A673 (cell line): ENCODE results near the gene UNK. TPM values are rescaled to one million over a fixed set of nuclear protein-coding genes. Genes with fewer than 3 reads are reported as not detected.

Experiments used
- BruUV-seq: library from RNA; stranded (reverse); fragments of 400-500 nt; replicated peaks from 2 replicates; lab custom pipeline; 2021; lab: Mats Ljungman, UMichigan
- CTCF ChIA-PET: fragments of 300-600 bp; sonication (Branson Sonifier 250); formaldehyde crosslinking; loops from one replicate; lab custom pipeline; 2022; ENCODE audit warnings: antibody characterized with exemption; lab: Charles Lee
- POLR2A ChIA-PET: fragments of 300-600 bp; sonication (Branson Sonifier 250); formaldehyde crosslinking; loops from one replicate; lab custom pipeline; 2022; ENCODE audit warnings: antibody characterized with exemption; ENCODE audit not compliant: low non-redundant PET; lab: Charles Lee
- DNase-seq: peaks from one replicate; pipeline ENCODE4 v3.0.0-alpha.2; 2015; ENCODE audit warnings: low spot score
- H3K27ac ChIP-seq: fragments of 200-600 bp; sonication (generic); 2 replicates; pipeline ENCODE4 v1.5.1; 2016; ENCODE audit warnings: mixed run types, low read depth, mild to moderate bottlenecking, mixed read lengths, antibody characterized with exemption, low read length; ENCODE audit not compliant: poor library complexity, severe bottlenecking
- H3K27me3 ChIP-seq: fragments of 200-600 bp; sonication (generic); replicated peaks from 2 replicates; pipeline ENCODE4 v1.6.1; 2017; ENCODE audit warnings: mixed run types, low read depth, mild to moderate bottlenecking, mixed read lengths, antibody characterized with exemption, low read length; ENCODE audit not compliant: insufficient read depth, poor library complexity
- H3K36me3 ChIP-seq: fragments of 200-600 bp; sonication (generic); 2 replicates; pipeline ENCODE4 v1.6.1; 2016; ENCODE audit warnings: mixed run types, mild to moderate bottlenecking, mixed read lengths, antibody characterized with exemption, low read length; ENCODE audit not compliant: insufficient read depth, poor library complexity, severe bottlenecking
- H3K4me1 ChIP-seq: fragments of 200-600 bp; sonication (generic); 2 replicates; pipeline ENCODE4 v1.6.1; 2017; ENCODE audit warnings: mixed run types, mild to moderate bottlenecking, mixed read lengths, antibody characterized with exemption, low read length; ENCODE audit not compliant: insufficient read depth, poor library complexity, severe bottlenecking
- H3K4me3 ChIP-seq: fragments of 200-600 bp; sonication (generic); 2 replicates; pipeline ENCODE4 v1.5.1; 2016; ENCODE audit warnings: low read depth, mixed run types, mild to moderate bottlenecking, mixed read lengths, low read length; ENCODE audit not compliant: poor library complexity, severe bottlenecking
- H3K9me3 ChIP-seq: fragments of 200-600 bp; sonication (generic); 2 replicates; pipeline ENCODE4 v1.6.1; 2016; ENCODE audit warnings: mixed run types, low read depth, mild to moderate bottlenecking, mixed read lengths, antibody characterized with exemption, low read length; ENCODE audit not compliant: poor library complexity, severe bottlenecking
- EZH2 ChIP-seq: fragments of 200-600 bp; sonication (generic); IDR thresholded peaks from 2 replicates; pipeline ENCODE4 v1.6.1; 2017; ENCODE audit warnings: borderline replicate concordance, low read depth, mild to moderate bottlenecking, mixed read lengths, antibody characterized with exemption, low read length; ENCODE audit not compliant: poor library complexity, severe bottlenecking
- intact Hi-C: fragments of 100-400 bp; cut with micrococcal nuclease; formaldehyde crosslinking; loops from one replicate; pipeline ENCODE4 v1.10.0; 2022; ENCODE audit not compliant: unreplicated experiment
- total RNA-seq: library from RNA; stranded (reverse); gene quantifications from 2 replicates; pipeline ENCODE4 v1.2.3, GENCODE V29; 2021
- TF ChIP-seq, protein P1 (sequence below): fragments of 300-800, 200-600 bp; sonication (generic); conservative IDR thresholded peaks from 2 replicates; pipeline ENCODE4 v1.5.1; 2017; ENCODE audit warnings: low read depth, mild to moderate bottlenecking, antibody characterized with exemption, low read length, moderate library complexity, mixed read lengths

Gene UNK
- total RNA-seq, 1 experiment from 2014 or later: 53.2 TPM

DNA sequence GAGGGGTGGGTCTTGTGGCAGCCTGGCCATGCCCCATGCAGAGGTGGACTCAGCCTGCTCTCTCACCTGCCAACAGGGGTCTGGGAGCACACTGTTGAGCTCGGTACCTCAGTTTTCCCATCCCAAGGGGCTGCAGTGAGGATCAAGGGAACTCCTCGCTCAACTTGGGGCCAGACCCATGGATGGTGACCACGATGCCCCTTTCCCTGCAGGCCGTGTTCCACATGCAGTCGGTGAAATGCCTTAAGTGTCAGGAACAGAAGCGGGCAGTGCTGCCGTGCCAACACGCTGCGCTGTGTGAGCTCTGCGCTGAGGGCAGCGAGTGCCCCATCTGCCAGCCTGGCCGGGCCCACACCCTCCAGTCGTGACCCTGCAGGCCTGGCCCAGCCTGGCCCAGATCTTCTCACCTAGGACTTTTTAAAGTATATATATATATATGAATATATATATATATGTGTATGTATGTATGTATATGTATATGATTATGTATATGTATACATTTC, 39.5 kb downstream of the UNK start:
- Histone ChIP-seq H3K4me1 (peaks cover 11% of the 10 kb centered on the region), H3K27ac (no peak overlapping the region), H3K4me3 (no peak overlapping the region), H3K9me3 (no peaks in the 10 kb centered on the region), H3K36me3 (peaks cover 41% of the 10 kb centered on the region), H3K27me3 (no peaks in the 10 kb centered on the region)
- BruUV-seq: no TSS peak
- ChIA-PET CTCF (interaction anchor here (0.6 kb wide), 1 partner anchor 76 kb away, joined by 7 read pairs; no protein-coding TSS in a partner anchor), POLR2A (no interaction called here)
- intact Hi-C loops: no loop called here
- DNase-seq: no peak
- TF ChIP-seq EZH2: no peak
- TF ChIP-seq, protein P1, sequence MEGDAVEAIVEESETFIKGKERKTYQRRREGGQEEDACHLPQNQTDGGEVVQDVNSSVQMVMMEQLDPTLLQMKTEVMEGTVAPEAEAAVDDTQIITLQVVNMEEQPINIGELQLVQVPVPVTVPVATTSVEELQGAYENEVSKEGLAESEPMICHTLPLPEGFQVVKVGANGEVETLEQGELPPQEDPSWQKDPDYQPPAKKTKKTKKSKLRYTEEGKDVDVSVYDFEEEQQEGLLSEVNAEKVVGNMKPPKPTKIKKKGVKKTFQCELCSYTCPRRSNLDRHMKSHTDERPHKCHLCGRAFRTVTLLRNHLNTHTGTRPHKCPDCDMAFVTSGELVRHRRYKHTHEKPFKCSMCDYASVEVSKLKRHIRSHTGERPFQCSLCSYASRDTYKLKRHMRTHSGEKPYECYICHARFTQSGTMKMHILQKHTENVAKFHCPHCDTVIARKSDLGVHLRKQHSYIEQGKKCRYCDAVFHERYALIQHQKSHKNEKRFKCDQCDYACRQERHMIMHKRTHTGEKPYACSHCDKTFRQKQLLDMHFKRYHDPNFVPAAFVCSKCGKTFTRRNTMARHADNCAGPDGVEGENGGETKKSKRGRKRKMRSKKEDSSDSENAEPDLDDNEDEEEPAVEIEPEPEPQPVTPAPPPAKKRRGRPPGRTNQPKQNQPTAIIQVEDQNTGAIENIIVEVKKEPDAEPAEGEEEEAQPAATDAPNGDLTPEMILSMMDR: no peak

DNA sequence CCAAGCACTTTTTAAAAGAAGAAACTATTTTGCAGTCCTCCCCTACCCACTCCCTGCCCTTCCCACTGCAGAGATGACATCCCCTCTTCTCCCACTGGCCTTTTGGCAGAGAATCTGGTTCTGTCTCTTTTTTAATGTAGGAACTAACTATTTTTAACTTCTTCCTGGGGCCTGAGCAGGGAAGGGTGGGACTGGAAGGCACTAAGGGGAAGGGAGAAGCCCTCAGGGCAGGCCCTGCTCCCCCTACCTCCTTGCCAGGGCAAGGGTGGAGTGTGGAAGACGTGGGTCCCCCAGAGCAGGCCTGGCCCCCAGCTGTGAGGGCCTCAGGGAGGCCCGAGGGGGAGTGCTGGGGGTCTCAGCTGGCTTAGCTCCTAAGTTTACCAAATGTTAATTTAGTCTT, 40.1 kb downstream of the UNK start:
- POLR2A ChIA-PET: no interaction called here
- no peak overlapping the region for H3K4me3 ChIP-seq
- H3K27ac ChIP-seq: no peak overlapping the region
- peaks cover 11% of the 10 kb centered on the region for H3K4me1 ChIP-seq
- peaks cover 36% of the 10 kb centered on the region for H3K36me3 ChIP-seq
- intact Hi-C loops: no loop called here
- CTCF ChIA-PET: interaction anchor here (0.6 kb wide), 1 partner anchor 10 kb away, joined by 6 read pairs; no protein-coding TSS in a partner anchor
- H3K27me3 ChIP-seq: no peaks in the 10 kb centered on the region
- no peak for TF ChIP-seq EZH2
- TF ChIP-seq, protein P1: no peak
- BruUV-seq: no TSS peak
- no peak for DNase-seq
- no peaks in the 10 kb centered on the region for H3K9me3 ChIP-seq

DNA sequence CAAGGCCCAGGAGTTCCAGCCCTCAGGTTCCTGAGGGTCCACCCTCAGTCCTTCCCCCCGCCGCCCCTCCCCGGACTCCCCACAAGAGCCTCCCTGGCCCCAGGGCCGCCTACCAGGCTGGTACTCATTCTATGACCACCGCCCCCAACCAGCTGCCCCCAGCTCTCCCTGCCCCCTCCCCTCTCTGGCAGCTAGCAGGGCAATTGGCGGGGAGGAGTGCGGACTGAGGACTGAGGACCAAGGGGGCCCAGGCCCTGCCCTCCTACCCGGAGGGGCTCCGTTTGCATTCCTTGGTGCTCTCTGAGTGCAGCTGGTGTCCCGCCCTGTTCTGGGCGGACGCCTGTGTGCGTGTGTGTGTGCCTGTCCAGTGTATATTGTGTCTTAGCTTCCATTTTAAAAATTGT, 40.5 kb downstream of the UNK start:
- TF ChIP-seq, protein P1: no peak
- TF ChIP-seq EZH2: no peak
- no peak overlapping the region for H3K4me3 ChIP-seq
- ChIA-PET CTCF (interaction anchor here (0.6 kb wide), 1 partner anchor 10 kb away, joined by 6 read pairs; no protein-coding TSS in a partner anchor), POLR2A (no interaction called here)
- no peaks in the 10 kb centered on the region for H3K9me3 ChIP-seq
- peaks cover 11% of the 10 kb centered on the region for H3K4me1 ChIP-seq
- no peak for DNase-seq
- no TSS peak for BruUV-seq
- H3K36me3 ChIP-seq: peaks cover 31% of the 10 kb centered on the region
- intact Hi-C loops: no loop called here
- H3K27ac ChIP-seq: no peak overlapping the region
- H3K27me3 ChIP-seq: no peaks in the 10 kb centered on the region
